HFFc6 (cell line): ENCODE results near the gene CAB39L. TPM values are rescaled to one million over a fixed set of nuclear protein-coding genes. Genes with fewer than 3 reads are reported as not detected.

Source experiments
- DNase-seq: peaks from one replicate; pipeline ENCODE4 v3.0.0-alpha.2; 2018
- H3K27ac Mint-ChIP-seq: 2 replicates; pipeline ENCODE4 v1.8.0; 2020; ENCODE audit warnings: mild to moderate bottlenecking, mixed read lengths
- H3K27me3 Mint-ChIP-seq: 2 replicates; pipeline ENCODE4 v1.8.0; 2021; ENCODE audit warnings: mild to moderate bottlenecking, moderate library complexity, mixed read lengths; ENCODE audit not compliant: insufficient read depth
- H3K36me3 Mint-ChIP-seq: 2 replicates; pipeline ENCODE4 v1.8.0; 2021; ENCODE audit warnings: low read depth, mixed read lengths
- H3K4me1 Mint-ChIP-seq: 2 replicates; pipeline ENCODE4 v1.8.0; 2020; ENCODE audit warnings: low read depth, mixed read lengths
- H3K4me3 Mint-ChIP-seq: 2 replicates; pipeline ENCODE4 v1.8.0; 2020; ENCODE audit warnings: mild to moderate bottlenecking, moderate library complexity, mixed read lengths
- H3K9me3 Mint-ChIP-seq: 2 replicates; pipeline ENCODE4 v1.8.0; 2020; ENCODE audit warnings: mild to moderate bottlenecking, mixed read lengths
- total RNA-seq, 6 experiments: library from RNA; stranded (reverse); fragmentation: NEBNext Ultra II Directional; extraction: Animal tissue kit (Norgen Biotek cat#: 25700); gene quantifications; 2 replicates in 1 of 6; 3 replicates in 5 of 6; pipeline ENCODE4 v1.2.3, GENCODE V29; 2021
- TF ChIP-seq, protein P1 (sequence below): fragments of 200-600 bp; sonication (generic); IDR thresholded peaks from 2 replicates; pipeline ENCODE4 v1.5.0; 2021; ENCODE audit warnings: antibody characterized with exemption, mild to moderate bottlenecking

Gene CAB39L
- total RNA-seq, 6 experiments from 2014 or later: 3.7 to 6.9 (median 5.9) TPM

GRCh38 chr13:49302817-49303216 lies 141.0 kb downstream of the CAB39L start:
- H3K27ac Mint-ChIP-seq: no peak overlapping the region
- peaks cover 2% of the 10 kb centered on the region for H3K27me3 Mint-ChIP-seq
- peaks cover 34% of the 10 kb centered on the region for H3K4me1 Mint-ChIP-seq
- H3K36me3 Mint-ChIP-seq: no peaks in the 10 kb centered on the region
- no peak overlapping the region for H3K4me3 Mint-ChIP-seq
- DNase-seq: no peak
- no peaks in the 10 kb centered on the region for H3K9me3 Mint-ChIP-seq
- TF ChIP-seq, protein P1, sequence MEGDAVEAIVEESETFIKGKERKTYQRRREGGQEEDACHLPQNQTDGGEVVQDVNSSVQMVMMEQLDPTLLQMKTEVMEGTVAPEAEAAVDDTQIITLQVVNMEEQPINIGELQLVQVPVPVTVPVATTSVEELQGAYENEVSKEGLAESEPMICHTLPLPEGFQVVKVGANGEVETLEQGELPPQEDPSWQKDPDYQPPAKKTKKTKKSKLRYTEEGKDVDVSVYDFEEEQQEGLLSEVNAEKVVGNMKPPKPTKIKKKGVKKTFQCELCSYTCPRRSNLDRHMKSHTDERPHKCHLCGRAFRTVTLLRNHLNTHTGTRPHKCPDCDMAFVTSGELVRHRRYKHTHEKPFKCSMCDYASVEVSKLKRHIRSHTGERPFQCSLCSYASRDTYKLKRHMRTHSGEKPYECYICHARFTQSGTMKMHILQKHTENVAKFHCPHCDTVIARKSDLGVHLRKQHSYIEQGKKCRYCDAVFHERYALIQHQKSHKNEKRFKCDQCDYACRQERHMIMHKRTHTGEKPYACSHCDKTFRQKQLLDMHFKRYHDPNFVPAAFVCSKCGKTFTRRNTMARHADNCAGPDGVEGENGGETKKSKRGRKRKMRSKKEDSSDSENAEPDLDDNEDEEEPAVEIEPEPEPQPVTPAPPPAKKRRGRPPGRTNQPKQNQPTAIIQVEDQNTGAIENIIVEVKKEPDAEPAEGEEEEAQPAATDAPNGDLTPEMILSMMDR: no peak

DNA sequence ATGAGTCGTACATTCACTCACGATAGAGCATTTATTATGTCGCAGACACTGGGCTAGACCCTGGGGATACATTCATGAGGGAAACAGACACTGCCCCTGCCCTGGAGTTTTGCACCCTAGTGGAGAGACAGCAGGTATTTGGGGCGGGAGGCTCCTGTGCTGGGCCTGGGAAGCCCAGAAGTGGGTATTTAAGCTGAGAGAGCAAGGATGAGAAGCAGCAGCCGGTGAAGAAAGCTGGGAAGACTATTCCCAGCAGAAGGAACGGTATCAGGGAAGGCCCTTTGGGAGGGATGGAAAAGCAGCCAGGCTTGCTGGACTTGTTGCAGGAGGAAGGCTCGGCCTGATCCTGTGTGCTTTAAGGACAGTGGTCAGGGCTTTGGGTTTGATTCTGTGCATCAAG lies 141.6 kb downstream of the CAB39L start:
- no peaks in the 10 kb centered on the region for H3K36me3 Mint-ChIP-seq
- H3K27me3 Mint-ChIP-seq: peaks cover 2% of the 10 kb centered on the region
- no peak overlapping the region for H3K4me3 Mint-ChIP-seq
- H3K9me3 Mint-ChIP-seq: no peaks in the 10 kb centered on the region
- DNase-seq: no peak
- TF ChIP-seq, protein P1: no peak
- peaks cover 34% of the 10 kb centered on the region for H3K4me1 Mint-ChIP-seq
- no peak overlapping the region for H3K27ac Mint-ChIP-seq

DNA sequence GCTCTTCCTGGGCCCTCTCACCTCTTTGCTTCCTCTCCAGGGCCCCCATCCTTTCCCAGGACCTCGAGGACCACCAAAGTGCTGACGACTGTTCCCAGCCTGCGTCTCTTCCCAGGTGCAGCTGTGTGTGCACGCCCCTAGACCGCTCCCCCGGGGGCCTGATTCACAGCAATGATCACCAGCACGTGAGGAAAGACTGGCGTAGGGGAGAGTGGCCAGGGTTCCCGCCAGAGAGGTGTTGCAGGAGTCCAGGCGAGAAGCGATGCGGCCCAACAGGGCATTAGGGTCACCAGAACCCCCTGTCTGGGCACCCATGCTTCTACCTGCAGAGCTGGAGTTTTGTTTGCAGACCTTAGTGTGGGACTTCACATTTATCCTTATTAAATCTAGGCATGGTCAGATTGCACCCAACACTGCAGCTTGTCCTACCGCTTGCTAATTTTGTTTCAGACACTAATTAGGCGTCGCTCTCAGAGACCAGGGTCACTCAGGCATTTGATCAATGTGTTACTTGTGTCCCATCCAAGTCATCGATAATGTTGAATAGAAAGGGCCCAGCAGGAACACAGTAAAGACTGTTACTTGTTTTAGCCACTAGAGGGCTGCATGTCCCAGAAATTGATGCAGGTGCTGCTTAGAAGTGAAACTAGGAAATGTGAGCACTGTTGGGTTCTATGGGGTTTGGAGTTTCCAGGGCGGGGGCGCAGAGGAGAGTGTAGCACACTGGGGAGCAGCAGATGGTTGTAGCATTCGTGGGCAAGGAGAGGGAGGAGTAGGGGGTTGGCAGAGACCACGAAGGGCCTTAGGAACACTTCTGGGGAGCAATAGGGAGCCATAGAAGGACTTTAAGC lies 142.9 kb downstream of the CAB39L start:
- peaks cover 34% of the 10 kb centered on the region for H3K4me1 Mint-ChIP-seq
- TF ChIP-seq, protein P1: peak; percentile 94
- H3K9me3 Mint-ChIP-seq: no peaks in the 10 kb centered on the region
- peak overlapping the region; percentile 83 for H3K4me3 Mint-ChIP-seq
- DNase-seq: peak; percentile 66
- peak overlapping the region; percentile 81 for H3K27ac Mint-ChIP-seq
- H3K27me3 Mint-ChIP-seq: peaks cover 2% of the 10 kb centered on the region
- H3K36me3 Mint-ChIP-seq: no peaks in the 10 kb centered on the region

- peaks cover 34% of the 10 kb centered on the region for H3K4me1 Mint-ChIP-seq
- H3K27me3 Mint-ChIP-seq: peaks cover 2% of the 10 kb centered on the region
- H3K27ac Mint-ChIP-seq: no peak overlapping the region
These were observed 143.6 kb downstream of the CAB39L start for GRCh38 chr13:49300276-49300675.

GRCh38 chr13:49298903-49299605 lies 144.8 kb downstream of the CAB39L start:
- Mint-ChIP-seq H3K9me3 (no peaks in the 10 kb centered on the region), H3K27me3 (peaks cover 2% of the 10 kb centered on the region), H3K4me3 (no peak overlapping the region), H3K4me1 (peaks cover 34% of the 10 kb centered on the region), H3K36me3 (no peaks in the 10 kb centered on the region), H3K27ac (no peak overlapping the region)
- TF ChIP-seq, protein P1: no peak
- no peak for DNase-seq

More at GRCh38 chr13:49300276-49300675, 143.6 kb downstream of the CAB39L start:
- no peak overlapping the region for H3K4me3 Mint-ChIP-seq
- no peaks in the 10 kb centered on the region for H3K36me3 Mint-ChIP-seq
- no peaks in the 10 kb centered on the region for H3K9me3 Mint-ChIP-seq
- DNase-seq: no peak
- TF ChIP-seq, protein P1: no peak
